MM.1S (cell line): ENCODE results near the gene P2RX5.

ENCODE experiments used
- EZH2 ChIP-seq: fragments of 300-600 bp; sonication (generic); optimal IDR thresholded peaks from 2 replicates; pipeline ENCODE3; 2017; ENCODE audit warnings: low read depth, mild to moderate bottlenecking, antibody characterized with exemption, low read length, mixed read lengths
- TF ChIP-seq, protein P1 (sequence below): fragments of 300-600 bp; sonication (generic); IDR thresholded peaks from 2 replicates; pipeline ENCODE4 v1.5.1; 2016; ENCODE audit warnings: antibody characterized with exemption, low read length, mixed read lengths

- TF ChIP-seq, protein P1, sequence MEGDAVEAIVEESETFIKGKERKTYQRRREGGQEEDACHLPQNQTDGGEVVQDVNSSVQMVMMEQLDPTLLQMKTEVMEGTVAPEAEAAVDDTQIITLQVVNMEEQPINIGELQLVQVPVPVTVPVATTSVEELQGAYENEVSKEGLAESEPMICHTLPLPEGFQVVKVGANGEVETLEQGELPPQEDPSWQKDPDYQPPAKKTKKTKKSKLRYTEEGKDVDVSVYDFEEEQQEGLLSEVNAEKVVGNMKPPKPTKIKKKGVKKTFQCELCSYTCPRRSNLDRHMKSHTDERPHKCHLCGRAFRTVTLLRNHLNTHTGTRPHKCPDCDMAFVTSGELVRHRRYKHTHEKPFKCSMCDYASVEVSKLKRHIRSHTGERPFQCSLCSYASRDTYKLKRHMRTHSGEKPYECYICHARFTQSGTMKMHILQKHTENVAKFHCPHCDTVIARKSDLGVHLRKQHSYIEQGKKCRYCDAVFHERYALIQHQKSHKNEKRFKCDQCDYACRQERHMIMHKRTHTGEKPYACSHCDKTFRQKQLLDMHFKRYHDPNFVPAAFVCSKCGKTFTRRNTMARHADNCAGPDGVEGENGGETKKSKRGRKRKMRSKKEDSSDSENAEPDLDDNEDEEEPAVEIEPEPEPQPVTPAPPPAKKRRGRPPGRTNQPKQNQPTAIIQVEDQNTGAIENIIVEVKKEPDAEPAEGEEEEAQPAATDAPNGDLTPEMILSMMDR = no peak
- no peak for TF ChIP-seq EZH2
These were observed 38.4 kb downstream of the P2RX5 start for GRCh38 chr17:3657588-3657869.
